HG02678 (cell line): ENCODE data around the gene C13orf42.
A peak's percentile ranks its signal among the peaks of the same experiment; 100 is the strongest.

Experiments
- ATAC-seq: cut with Tn5 transposase; IDR thresholded peaks from one replicate; pipeline ENCODE4 v1.9.1; 2021; ENCODE audit warnings: mild to moderate bottlenecking, moderate library complexity; ENCODE audit not compliant: unreplicated experiment

C13orf42 gene

GRCh38 chr13:51111174-51111573, at the start of gene C13orf42:
C13orf42 (minus strand) TSS chr13:51111274; CDS start chr13:51111209, 65 bp downstream.
- no peak for ATAC-seq

GRCh38 chr13:51158880-51159518, 47.9 kb upstream of the C13orf42 start:
- no peak for ATAC-seq

- ATAC-seq: no peak
These were observed 47.3 kb upstream of the C13orf42 start for GRCh38 chr13:51158365-51158764.

- ATAC-seq: no peak
These were observed 45.6 kb upstream of the C13orf42 start for GRCh38 chr13:51156648-51157047.

GRCh38 chr13:51155776-51156515, 44.9 kb upstream of the C13orf42 start:
- no peak for ATAC-seq

GRCh38 chr13:51155161-51155560, 44.1 kb upstream of the C13orf42 start:
- no peak for ATAC-seq

- no peak for ATAC-seq
These were observed 43.0 kb upstream of the C13orf42 start for GRCh38 chr13:51154029-51154555.

GRCh38 chr13:51153527-51153926, 42.5 kb upstream of the C13orf42 start:
- ATAC-seq: no peak

GRCh38 chr13:51152701-51153100, 41.6 kb upstream of the C13orf42 start:
- ATAC-seq: no peak

GRCh38 chr13:51151463-51151862, 40.4 kb upstream of the C13orf42 start:
- no peak for ATAC-seq

- no peak for ATAC-seq
These were observed 38.0 kb upstream of the C13orf42 start for GRCh38 chr13:51148952-51149573.

- no peak for ATAC-seq
These were observed 37.3 kb upstream of the C13orf42 start for GRCh38 chr13:51148223-51148951.

GRCh38 chr13:51147732-51148131, 36.7 kb upstream of the C13orf42 start:
- no peak for ATAC-seq

- no peak for ATAC-seq
These were observed 35.6 kb upstream of the C13orf42 start for GRCh38 chr13:51146667-51147066.

- no peak for ATAC-seq
These were observed 26.2 kb upstream of the C13orf42 start for GRCh38 chr13:51137250-51137649.

- no peak for ATAC-seq
These were observed 25.4 kb upstream of the C13orf42 start for GRCh38 chr13:51136276-51136980.

- no peak for ATAC-seq
These were observed 23.8 kb upstream of the C13orf42 start for GRCh38 chr13:51134763-51135365.

- no peak for ATAC-seq
These were observed 19.3 kb upstream of the C13orf42 start for GRCh38 chr13:51130348-51130747.

GRCh38 chr13:51125495-51126226, 14.6 kb upstream of the C13orf42 start:
- ATAC-seq: peak; percentile 67
